Colonic mucosa (tissue), 4 donors: Measurements from ENCODE around the gene KCTD3. TPM values are rescaled to one million over a fixed set of nuclear protein-coding genes. Genes with fewer than 3 reads are reported as not detected.

Experiments used
- DNase-seq: peaks from one replicate; pipeline ENCODE4 v3.0.0-alpha.2; 2020
- H3K27ac ChIP-seq: fragments of 200-600 bp; one replicate; pipeline ENCODE4 v1.8.0; 2021
- H3K27me3 ChIP-seq: fragments of 200-600 bp; one replicate; pipeline ENCODE4 v1.8.0; 2021
- H3K36me3 ChIP-seq: fragments of 200-600 bp; one replicate; pipeline ENCODE4 v1.8.0; 2021
- H3K4me1 ChIP-seq: fragments of 200-600 bp; one replicate; pipeline ENCODE4 v1.8.0; 2021; ENCODE audit warnings: mild to moderate bottlenecking
- H3K4me3 ChIP-seq: fragments of 200-600 bp; one replicate; pipeline ENCODE4 v1.8.0; 2021
- H3K9ac ChIP-seq, 2 donors: one replicate each; pipeline ENCODE4 v1.7.0; 2013; ENCODE audit warnings: control low read depth in 2 of 2, low read depth in 2 of 2, low read length in 2 of 2
- H3K9me3 ChIP-seq: fragments of 200-600 bp; one replicate; pipeline ENCODE4 v1.8.0; 2021
- CTCF ChIP-seq: fragments of 200-600 bp; IDR thresholded peaks from one replicate; pipeline ENCODE4 v1.8.0; 2022; ENCODE audit warnings: antibody characterized with exemption, mild to moderate bottlenecking
- intact Hi-C: fragments of 100-400 bp; cut with DNase I; formaldehyde crosslinking; loops from one replicate; pipeline ENCODE4 v1.14.1; 2022
- total RNA-seq, 2 donors: library from RNA; stranded (reverse); fragmentation: NEBNext Ultra II Directional in 1 of 2; extraction: Animal tissue kit (Norgen Biotek cat#: 25700) in 1 of 2; gene quantifications; one replicate each; pipeline ENCODE4 v1.2.1, GENCODE V29; 2021
- donor health status: healthy.
- donor health status: DM: no; HTN: no; CAD: no.
- donor health status: DM: no; HTN: no; CAD: no.

The KCTD3 gene
- total RNA-seq, 2 donors from 2014 or later, result 33.6 to 50.9 TPM

- intact Hi-C loops, result no loop called here
- no peaks in the 10 kb centered on the region for H3K4me1 ChIP-seq
- no peak for TF ChIP-seq CTCF
Observed at GRCh38 chr1:215590779-215591491, 23.8 kb downstream of the KCTD3 start.

GRCh38 chr1:215594640-215595039 is 27.5 kb downstream of the KCTD3 start:
- H3K4me3 ChIP-seq, result no peak overlapping the region
- no peaks in the 10 kb centered on the region for H3K9me3 ChIP-seq
- H3K36me3 ChIP-seq, result no peaks in the 10 kb centered on the region
- H3K4me1 ChIP-seq, result no peaks in the 10 kb centered on the region
- no peak for TF ChIP-seq CTCF
- no peak overlapping the region for H3K9ac ChIP-seq
- no peaks in the 10 kb centered on the region for H3K27me3 ChIP-seq
- H3K27ac ChIP-seq, result no peak overlapping the region
- DNase-seq, result no peak
- intact Hi-C loops, result no loop called here

More at GRCh38 chr1:215590779-215591491, 23.8 kb downstream of the KCTD3 start:
- no peak for DNase-seq
- H3K36me3 ChIP-seq, result no peaks in the 10 kb centered on the region
- H3K27me3 ChIP-seq, result no peaks in the 10 kb centered on the region
- no peak overlapping the region for H3K27ac ChIP-seq
- H3K9me3 ChIP-seq, result no peaks in the 10 kb centered on the region
- no peak overlapping the region for H3K4me3 ChIP-seq
- no peak overlapping the region for H3K9ac ChIP-seq

- no peaks in the 10 kb centered on the region for H3K9me3 ChIP-seq
- H3K4me3 ChIP-seq, result no peak overlapping the region
- no peaks in the 10 kb centered on the region for H3K36me3 ChIP-seq
- no peaks in the 10 kb centered on the region for H3K27me3 ChIP-seq
- no peak for DNase-seq
- H3K9ac ChIP-seq, result no peak overlapping the region
- H3K4me1 ChIP-seq, result no peaks in the 10 kb centered on the region
- intact Hi-C loops, result no loop called here
- no peak overlapping the region for H3K27ac ChIP-seq
- no peak for TF ChIP-seq CTCF
Observed at GRCh38 chr1:215595231-215595630, 28.1 kb downstream of the KCTD3 start.

- intact Hi-C loops, result no loop called here
- no peak overlapping the region for H3K9ac ChIP-seq
- H3K36me3 ChIP-seq, result no peaks in the 10 kb centered on the region
- no peaks in the 10 kb centered on the region for H3K27me3 ChIP-seq
- no peak for TF ChIP-seq CTCF
- H3K4me1 ChIP-seq, result no peaks in the 10 kb centered on the region
- H3K4me3 ChIP-seq, result no peak overlapping the region
- H3K27ac ChIP-seq, result no peak overlapping the region
- H3K9me3 ChIP-seq, result no peaks in the 10 kb centered on the region
- no peak for DNase-seq
Observed at GRCh38 chr1:215597961-215598360, 30.9 kb downstream of the KCTD3 start.

- Histone ChIP-seq H3K27me3 (no peaks in the 10 kb centered on the region), H3K4me3 (no peak overlapping the region), H3K9me3 (no peaks in the 10 kb centered on the region), H3K27ac (no peak overlapping the region), H3K9ac (no peak overlapping the region), H3K4me1 (no peaks in the 10 kb centered on the region), H3K36me3 (no peaks in the 10 kb centered on the region)
- no peak for DNase-seq
- intact Hi-C loops, result no loop called here
- no peak for TF ChIP-seq CTCF
Observed at GRCh38 chr1:215599418-215600074, 32.4 kb downstream of the KCTD3 start.
